CD14-positive monocyte (primary cell): ENCODE results near the gene MMP15. TPM values are rescaled to one million over a fixed set of nuclear protein-coding genes. Genes with fewer than 3 reads are reported as not detected.

ENCODE experiments used
- DNase-seq, 3 donors: peaks; one replicate each; pipeline ENCODE4 v3.0.0-alpha.2; 2011 to 2022
- H2AFZ ChIP-seq: 2 replicates; pipeline ENCODE4 v1.6.0; 2012; ENCODE audit warnings: mild to moderate bottlenecking, low read depth, low read length, inconsistent platforms; ENCODE audit not compliant: insufficient read depth, poor library complexity, severe bottlenecking
- H3K27ac ChIP-seq, 2 donors: 1 replicate in 1 of 2; 2 replicates in 1 of 2; pipeline ENCODE4 v1.5.1; 2012 to 2013; ENCODE audit warnings: low read length in 2 of 2, control low read depth in 1 of 2, inconsistent platforms in 1 of 2, low read depth in 1 of 2, mild to moderate bottlenecking in 1 of 2
- H3K27me3 ChIP-seq, 2 donors: one replicate each; pipeline versions ENCODE4 v1.6.0 to v1.6.1; 2011 to 2013; ENCODE audit warnings: low read length in 2 of 2; ENCODE audit not compliant: control insufficient read depth in 2 of 2, insufficient read depth in 2 of 2
- H3K36me3 ChIP-seq, 2 donors: replicated peaks in 1 of 2; 1 replicate in 1 of 2; 2 replicates in 1 of 2; pipeline versions ENCODE4 v1.5.1 to v1.6.1; 2012 to 2013; ENCODE audit warnings: low read length in 2 of 2, control low read depth in 1 of 2, inconsistent platforms in 1 of 2, mild to moderate bottlenecking in 1 of 2; ENCODE audit not compliant: insufficient read depth in 2 of 2, control insufficient read depth in 1 of 2
- H3K4me1 ChIP-seq, 2 donors: 1 replicate in 1 of 2; 2 replicates in 1 of 2; pipeline versions ENCODE4 v1.5.1 to v1.6.1; 2012 to 2013; ENCODE audit warnings: low read length in 2 of 2, control low read depth in 1 of 2, inconsistent platforms in 1 of 2, mild to moderate bottlenecking in 1 of 2, moderate library complexity in 1 of 2; ENCODE audit not compliant: insufficient read depth in 2 of 2, control insufficient read depth in 1 of 2
- H3K4me2 ChIP-seq: replicated peaks from 2 replicates; pipeline ENCODE3; 2012; ENCODE audit warnings: low read length, moderate library complexity, mild to moderate bottlenecking; ENCODE audit not compliant: poor library complexity, severe bottlenecking; ENCODE audit errors: extremely low read depth
- H3K4me3 ChIP-seq, 3 experiments: fragments of 200-600 bp in 1 of 3; sonication (generic) in 1 of 3; replicated peaks in 1 of 3; 1 replicate in 2 of 3; 2 replicates in 1 of 3; pipeline ENCODE4 v1.5.1; 2011 to 2013; ENCODE audit warnings: low read length in 3 of 3, mild to moderate bottlenecking in 3 of 3, control low read depth in 2 of 3, low read depth in 2 of 3, inconsistent platforms in 1 of 3, moderate library complexity in 1 of 3
- H3K79me2 ChIP-seq: 2 replicates; pipeline ENCODE4 v1.6.0; 2012; ENCODE audit warnings: mild to moderate bottlenecking, control low read depth, inconsistent platforms, low read length, moderate library complexity; ENCODE audit not compliant: insufficient read depth
- H3K9ac ChIP-seq: 2 replicates; pipeline ENCODE4 v1.6.0; 2017; ENCODE audit warnings: low read length, mild to moderate bottlenecking; ENCODE audit not compliant: insufficient read depth, poor library complexity, severe bottlenecking
- H3K9me3 ChIP-seq, 2 donors: replicated peaks in 1 of 2; 1 replicate in 1 of 2; 2 replicates in 1 of 2; pipeline versions ENCODE4 v1.5.1 to v1.6.1; 2012 to 2013; ENCODE audit warnings: low read length in 2 of 2, control low read depth in 1 of 2; ENCODE audit not compliant: control insufficient read depth in 1 of 2, insufficient read depth in 1 of 2
- H4K20me1 ChIP-seq: 2 replicates; pipeline ENCODE4 v1.6.0; 2012; ENCODE audit warnings: mild to moderate bottlenecking, low read length, control low read depth, moderate library complexity; ENCODE audit not compliant: insufficient read depth
- H3K27ac Mint-ChIP-seq, 7 donors: one replicate each; pipeline ENCODE4 v1.8.0; 2020; ENCODE audit warnings: mild to moderate bottlenecking in 7 of 7, mixed read lengths in 7 of 7, moderate library complexity in 6 of 7, inconsistent platforms in 2 of 7
- H3K27me3 Mint-ChIP-seq, 3 donors: one replicate each; pipeline ENCODE4 v1.8.0; 2021 to 2022; ENCODE audit warnings: low read depth in 3 of 3, mild to moderate bottlenecking in 3 of 3, mixed read lengths in 3 of 3, moderate library complexity in 3 of 3, inconsistent platforms in 1 of 3
- H3K36me3 Mint-ChIP-seq, 2 donors: one replicate each; pipeline ENCODE4 v1.8.0; 2020; ENCODE audit warnings: mixed read lengths in 2 of 2, inconsistent platforms in 1 of 2, mild to moderate bottlenecking in 1 of 2
- H3K4me1 Mint-ChIP-seq: one replicate; pipeline ENCODE4 v1.8.0; 2020; ENCODE audit warnings: mild to moderate bottlenecking, mixed read lengths
- H3K4me3 Mint-ChIP-seq, 2 donors: one replicate each; pipeline ENCODE4 v1.8.0; 2020; ENCODE audit warnings: mild to moderate bottlenecking in 2 of 2, mixed read lengths in 2 of 2, moderate library complexity in 1 of 2
- H3K9me3 Mint-ChIP-seq, 7 donors: one replicate each; pipeline ENCODE4 v1.8.0; 2020 to 2022; ENCODE audit warnings: mixed read lengths in 7 of 7, mild to moderate bottlenecking in 6 of 7, moderate library complexity in 6 of 7, inconsistent platforms in 2 of 7
- CTCF ChIP-seq: fragments of 200-600 bp; IDR thresholded peaks from one replicate; pipeline ENCODE4 v1.8.0; 2022; ENCODE audit warnings: antibody characterized with exemption, mild to moderate bottlenecking
- WGBS: methylation state at CpG from one replicate; pipeline ENCODE4 v1.1.5; 2013; ENCODE audit warnings: missing lambda C conversion rate; ENCODE audit not compliant: insufficient coverage; 5-methylcytosine and 5-hydroxymethylcytosine counted together
- intact Hi-C, 2 donors: fragments of 100-400 bp; cut with micrococcal nuclease; formaldehyde crosslinking; loops; one replicate each; pipeline versions ENCODE4 v1.15.0 to v1.15.1; 2023
- polyA plus RNA-seq, 3 donors: library from polyadenylated mRNA; depleted of rRNA in 1 of 3; unstranded in 2 of 3; stranded (reverse) in 1 of 3; fragments of 300-500 nt in 2 of 3; fragments of >200 nt in 1 of 3; fragmentation: Illumina TruSeq in 2 of 3; gene quantifications; 1 replicate in 2 of 3; 2 replicates in 1 of 3; pipeline ENCODE4 v1.2.3, GENCODE V29; 2012 to 2021

MMP15 gene
- polyA plus RNA-seq, 3 donors: not detected

GRCh38 chr16:58013201-58013956, 12.2 kb upstream of the MMP15 start:
- Histone ChIP-seq H3K79me2 (no peaks in the 10 kb centered on the region), H2AFZ (no peak overlapping the region), H3K9me3 (no peaks in the 10 kb centered on the region), H3K36me3 (peaks cover 57 to 89% of the 10 kb centered on the region in 2 donors), H3K9ac (no peak overlapping the region), H3K4me1 (no peaks in the 10 kb centered on the region), H3K4me2 (no peak overlapping the region), H3K27me3 (no peaks in the 10 kb centered on the region), H3K4me3 (no peak overlapping the region), H3K27ac (no peak overlapping the region), H4K20me1 (peaks cover 8% of the 10 kb centered on the region)
- no peak overlapping the region for H3K27ac Mint-ChIP-seq
- DNase-seq: no peak
- H3K27me3 Mint-ChIP-seq: peaks cover 0 to 1% (median 0%) of the 10 kb centered on the region in 3 donors
- intact Hi-C loops: loop anchor here (10.0 kb wide), 1 partner anchor 111 kb away; the partner anchor contains the start of gene CFAP20 (in 2 of the 2)
- no peak overlapping the region for H3K4me3 Mint-ChIP-seq
- no peak for TF ChIP-seq CTCF
- H3K36me3 Mint-ChIP-seq: peaks cover 53 to 59% of the 10 kb centered on the region in 2 donors
- H3K4me1 Mint-ChIP-seq: no peaks in the 10 kb centered on the region
- no peaks in the 10 kb centered on the region for H3K9me3 Mint-ChIP-seq
- 100% methylated on average over 5 of the region's 9 CpGs for WGBS

- H4K20me1 ChIP-seq: peaks cover 14% of the 10 kb centered on the region
- H3K4me2 ChIP-seq: no peak overlapping the region
- WGBS: 90% methylated on average over 11 of the region's 12 CpGs
- DNase-seq: no peak
- peaks cover 5% of the 10 kb centered on the region for H3K4me1 Mint-ChIP-seq
- no peak overlapping the region for H2AFZ ChIP-seq
- no peaks in the 10 kb centered on the region for H3K27me3 ChIP-seq
- no peaks in the 10 kb centered on the region for H3K9me3 ChIP-seq
- no peak overlapping the region for H3K27ac ChIP-seq
- H3K9ac ChIP-seq: no peak overlapping the region
- H3K4me3 ChIP-seq: no peak overlapping the region
- no peak for TF ChIP-seq CTCF
- H3K27ac Mint-ChIP-seq: no peak overlapping the region
- no peaks in the 10 kb centered on the region for H3K79me2 ChIP-seq
- H3K4me1 ChIP-seq: no peaks in the 10 kb centered on the region
- peaks cover 40 to 44% of the 10 kb centered on the region in 2 donors for H3K36me3 Mint-ChIP-seq
- peaks cover 56 to 97% of the 10 kb centered on the region in 2 donors for H3K36me3 ChIP-seq
- H3K9me3 Mint-ChIP-seq: no peaks in the 10 kb centered on the region
- H3K27me3 Mint-ChIP-seq: peaks cover 0 to 1% (median 1%) of the 10 kb centered on the region in 3 donors
- intact Hi-C loops: loop anchor here (10.0 kb wide), 1 partner anchor 108 kb away; the partner anchor contains the start of gene CFAP20 (in 2 of the 2)
- no peak overlapping the region for H3K4me3 Mint-ChIP-seq
Measured at GRCh38 chr16:58016840-58017446, 8.6 kb upstream of the MMP15 start.
